B cell (primary cell): ENCODE data around the gene PLEKHA5. TPM values are rescaled to one million over a fixed set of nuclear protein-coding genes. Genes with fewer than 3 reads are reported as not detected.

Source experiments
- ATAC-seq: fragments of 200-7000 bp; cut with Tn5 transposase; one replicate; pipeline ENCODE4 v1.10.0; 2021; ENCODE audit warnings: low read depth, mild to moderate bottlenecking, moderate number of reproducible peaks, moderate library complexity
- CTCF ChIA-PET: fragments of 350-600 bp; sonication (Branson Sonifier 250); formaldehyde crosslinking; loops from one replicate; lab custom pipeline; 2021; ENCODE audit warnings: antibody characterized with exemption, inconsistent platforms; lab: Charles Lee
- POLR2A ChIA-PET: fragments of 350-600 bp; sonication (Branson Sonifier 250); formaldehyde crosslinking; loops from one replicate; lab custom pipeline; 2021; ENCODE audit warnings: antibody characterized with exemption; lab: Charles Lee
- DNase-seq: peaks from one replicate; pipeline ENCODE4 v3.0.0; 2013
- H2AFZ ChIP-seq: 2 replicates; pipeline ENCODE4 v1.6.1; 2012; ENCODE audit warnings: mild to moderate bottlenecking, low read depth, low read length; ENCODE audit not compliant: insufficient read depth, poor library complexity, severe bottlenecking
- H3K27ac ChIP-seq, 2 donors: 1 replicate in 1 of 2; 2 replicates in 1 of 2; pipeline ENCODE4 v1.5.1; 2012 to 2013; ENCODE audit warnings: low read length in 2 of 2, mild to moderate bottlenecking in 2 of 2, moderate library complexity in 1 of 2
- H3K27me3 ChIP-seq, 4 experiments: fragments of 200-600 bp in 1 of 4; sonication (generic) in 1 of 4; replicated peaks in 1 of 4; 1 replicate in 2 of 4; 2 replicates in 2 of 4; pipeline versions ENCODE4 v1.6.1 to v1.7.0; 2013 to 2016; ENCODE audit warnings: low read length in 3 of 4, mild to moderate bottlenecking in 2 of 4, mixed read lengths in 1 of 4, moderate library complexity in 1 of 4; ENCODE audit not compliant: insufficient read depth in 4 of 4, control insufficient read depth in 3 of 4; ENCODE audit errors: control extremely low read depth in 1 of 4
- H3K36me3 ChIP-seq, 2 experiments: replicated peaks in 1 of 2; 1 replicate in 1 of 2; 2 replicates in 1 of 2; pipeline versions ENCODE4 v1.6.1 to v1.7.1; 2013; ENCODE audit warnings: low read length in 1 of 2; ENCODE audit not compliant: insufficient read depth in 2 of 2, control insufficient read depth in 1 of 2; ENCODE audit errors: control extremely low read depth in 1 of 2, extremely low read depth in 1 of 2
- H3K4me1 ChIP-seq, 2 donors: fragments of 200-600 bp in 1 of 2; sonication (generic) in 1 of 2; 1 replicate in 1 of 2; 2 replicates in 1 of 2; pipeline versions ENCODE4 v1.5.1 to v1.6.1; 2013 to 2017; ENCODE audit warnings: low read length in 2 of 2; ENCODE audit not compliant: control insufficient read depth in 2 of 2, insufficient read depth in 2 of 2
- H3K4me2 ChIP-seq: replicated peaks from 2 replicates; pipeline ENCODE3; 2012; ENCODE audit warnings: mild to moderate bottlenecking, low read depth, low read length; ENCODE audit not compliant: poor library complexity, severe bottlenecking
- H3K4me3 ChIP-seq, 5 experiments: fragments of 200-600 bp in 1 of 5; sonication (generic) in 1 of 5; 1 replicate in 3 of 5; 2 replicates in 2 of 5; pipeline versions ENCODE4 v1.5.1 to v1.7.0; 2011 to 2016; ENCODE audit warnings: low read length in 4 of 5, mild to moderate bottlenecking in 4 of 5, low read depth in 2 of 5, control low read depth in 1 of 5, moderate library complexity in 1 of 5; ENCODE audit not compliant: insufficient read depth in 1 of 5; ENCODE audit errors: control extremely low read depth in 1 of 5, extremely low read depth in 1 of 5
- H3K79me2 ChIP-seq: fragments of 200-600 bp; sonication (generic); one replicate; pipeline ENCODE4 v1.6.0; 2016; ENCODE audit warnings: low read length; ENCODE audit not compliant: control insufficient read depth, insufficient read depth
- H3K9ac ChIP-seq: fragments of 200-600 bp; sonication (generic); 2 replicates; pipeline ENCODE4 v1.6.1; 2017; ENCODE audit warnings: mild to moderate bottlenecking, low read length, moderate library complexity
- H3K9me3 ChIP-seq, 3 donors: one replicate each; pipeline versions ENCODE4 v1.6.1 to v1.7.1; 2013; ENCODE audit warnings: low read length in 2 of 3; ENCODE audit not compliant: control insufficient read depth in 2 of 3, insufficient read depth in 1 of 3; ENCODE audit errors: control extremely low read depth in 1 of 3
- H4K20me1 ChIP-seq: 2 replicates; pipeline ENCODE4 v1.6.0; 2012; ENCODE audit warnings: mild to moderate bottlenecking, low read length; ENCODE audit not compliant: insufficient read depth, control insufficient read depth, poor library complexity, severe bottlenecking
- H3K27ac Mint-ChIP-seq: one replicate; pipeline ENCODE4 v1.8.0; 2021; ENCODE audit warnings: mixed read lengths
- H3K27me3 Mint-ChIP-seq: one replicate; pipeline ENCODE4 v1.8.0; 2021; ENCODE audit warnings: mixed read lengths
- H3K4me1 Mint-ChIP-seq: one replicate; pipeline ENCODE4 v1.8.0; 2021; ENCODE audit warnings: mixed read lengths
- H3K4me3 Mint-ChIP-seq: one replicate; pipeline ENCODE4 v1.8.0; 2021; ENCODE audit warnings: mixed read lengths
- H3K9me3 Mint-ChIP-seq: one replicate; pipeline ENCODE4 v1.8.0; 2022; ENCODE audit warnings: mixed read lengths; ENCODE audit not compliant: insufficient read depth
- CTCF ChIP-seq: fragments of 200-600 bp; IDR thresholded peaks from one replicate; pipeline ENCODE4 v1.8.0; 2022; ENCODE audit warnings: antibody characterized with exemption, mild to moderate bottlenecking
- EZH2 ChIP-seq: IDR thresholded peaks from 2 replicates; pipeline ENCODE4 v1.6.1; 2012; ENCODE audit warnings: borderline replicate concordance, low read depth, mild to moderate bottlenecking, moderate library complexity, low read length; ENCODE audit not compliant: insufficient read depth, poor library complexity, severe bottlenecking
- WGBS: methylation state at CpG from one replicate; pipeline ENCODE4 v1.1.5; 2013; ENCODE audit warnings: missing lambda C conversion rate; ENCODE audit not compliant: insufficient coverage; 5-methylcytosine and 5-hydroxymethylcytosine counted together
- intact Hi-C: fragments of 100-400 bp; cut with micrococcal nuclease; formaldehyde crosslinking; loops from one replicate; pipeline ENCODE4 v1.10.0; 2022
- polyA plus RNA-seq: library from polyadenylated mRNA; depleted of rRNA; stranded (reverse); fragments of >200 nt; gene quantifications from 2 replicates; pipeline ENCODE4 v1.2.3, GENCODE V29; 2012
- total RNA-seq, 2 donors: library from RNA; stranded (reverse); fragments of 120-200 nt in 1 of 2; gene quantifications; 1 replicate in 1 of 2; 2 replicates in 1 of 2; pipeline versions ENCODE4 v1.2.3 to v1.2.4, GENCODE V29; 2013 to 2022

The PLEKHA5 gene
- total and polyA plus RNA-seq, 2 donors (not counting 1 experiment from before 2014, with no cell fraction given), result 0.03 to 0.22 TPM

- Mint-ChIP-seq H3K27me3 (no peaks in the 10 kb centered on the region), H3K4me3 (no peak overlapping the region), H3K4me1 (no peaks in the 10 kb centered on the region), H3K27ac (no peak overlapping the region), H3K9me3 (no peaks in the 10 kb centered on the region)
- H2AFZ ChIP-seq, result no peak overlapping the region
- no peaks in the 10 kb centered on the region for H3K9me3 ChIP-seq
- TF ChIP-seq CTCF (no peak), EZH2 (no peak)
- no peaks in the 10 kb centered on the region for H3K27me3 ChIP-seq
- H3K27ac ChIP-seq, result no peak overlapping the region
- no peak overlapping the region for H3K9ac ChIP-seq
- H3K79me2 ChIP-seq, result no peaks in the 10 kb centered on the region
- no peak overlapping the region for H3K4me3 ChIP-seq
- no peak overlapping the region for H3K4me2 ChIP-seq
- ChIA-PET POLR2A (no interaction called here), CTCF (no interaction called here)
- H3K4me1 ChIP-seq, result no peaks in the 10 kb centered on the region
- DNase-seq, result no peak
- no peaks in the 10 kb centered on the region for H3K36me3 ChIP-seq
- ATAC-seq, result no peak
- no peaks in the 10 kb centered on the region for H4K20me1 ChIP-seq
- intact Hi-C loops, result no loop called here
Observed at GRCh38 chr12:19244312-19244711, 114.8 kb downstream of the PLEKHA5 start.

GRCh38 chr12:19245106-19245505, 115.6 kb downstream of the PLEKHA5 start:
- Histone ChIP-seq H3K27me3 (no peaks in the 10 kb centered on the region), H3K4me3 (no peak overlapping the region), H3K36me3 (no peaks in the 10 kb centered on the region), H3K4me2 (no peak overlapping the region), H3K79me2 (no peaks in the 10 kb centered on the region), H3K9me3 (no peaks in the 10 kb centered on the region), H3K9ac (no peak overlapping the region), H3K4me1 (no peaks in the 10 kb centered on the region), H3K27ac (no peak overlapping the region), H4K20me1 (no peaks in the 10 kb centered on the region), H2AFZ (no peak overlapping the region)
- no peaks in the 10 kb centered on the region for H3K27me3 Mint-ChIP-seq
- H3K4me3 Mint-ChIP-seq, result no peak overlapping the region
- WGBS, result no CpG with 5 or more reads among the region's 4 CpGs
- TF ChIP-seq EZH2 (no peak), CTCF (no peak)
- ChIA-PET POLR2A (no interaction called here), CTCF (no interaction called here)
- DNase-seq, result no peak
- H3K27ac Mint-ChIP-seq, result no peak overlapping the region
- no peak for ATAC-seq
- no peaks in the 10 kb centered on the region for H3K9me3 Mint-ChIP-seq
- intact Hi-C loops, result no loop called here
- no peaks in the 10 kb centered on the region for H3K4me1 Mint-ChIP-seq
